HCT116 (cell line): ENCODE data around the gene SQSTM1. TPM values are rescaled to one million over a fixed set of nuclear protein-coding genes. Genes with fewer than 3 reads are reported as not detected.
A peak's percentile ranks its signal among the peaks of the same experiment; 100 is the strongest.

ENCODE experiments used
- ATAC-seq: fragments of 200-7000 bp; cut with Tn5 transposase; 2 replicates; pipeline ENCODE4 v1.9.1; 2020; ENCODE audit warnings: mild to moderate bottlenecking, moderate library complexity
- BruUV-seq: library from RNA; stranded (reverse); fragments of 400-500 nt; replicated peaks from 2 replicates; lab custom pipeline; 2021; lab: Mats Ljungman, UMichigan
- CTCF ChIA-PET: fragments of 300-600 bp; sonication (Branson Sonifier 250); formaldehyde crosslinking; loops from one replicate; lab custom pipeline; 2021; ENCODE audit warnings: antibody characterized with exemption; lab: Charles Lee
- POLR2A ChIA-PET: fragments of 300-600, 350-600 bp; sonication (Branson Sonifier 250); formaldehyde crosslinking; loops from one replicate; lab custom pipeline; 2021; ENCODE audit warnings: antibody characterized with exemption; lab: Charles Lee
- RAD21 ChIA-PET, 2 experiments: fragments of 300-600 bp; sonication (Branson Sonifier 250); formaldehyde crosslinking; loops; one replicate each; lab custom pipeline; 2023; ENCODE audit warnings: low total read pairs in 2 of 2; ENCODE audit not compliant: uncharacterized antibody in 2 of 2, unreplicated experiment in 2 of 2, low non-redundant PET in 1 of 2; lab: Charles Lee
- DNase-seq: peaks from one replicate; pipeline ENCODE4 v3.0.0-alpha.2; 2010; ENCODE audit warnings: low read depth, low spot score
- H2AFZ ChIP-seq: fragments of 200-600 bp; shearing (Covaris generic), sonication (generic); 2 replicates; pipeline ENCODE4 v1.6.1; 2017; ENCODE audit warnings: low read depth, mixed run types, mixed read lengths, antibody characterized with exemption, low read length; ENCODE audit not compliant: poor library complexity, severe bottlenecking
- H3K27ac ChIP-seq: 2 replicates; pipeline ENCODE4 v1.5.1; 2012; ENCODE audit warnings: low read depth, low read length
- H3K27me3 ChIP-seq: fragments of 200-600 bp; sonication (generic); 2 replicates; pipeline ENCODE4 v1.6.1; 2016; ENCODE audit warnings: mixed run types, low read length, mixed read lengths; ENCODE audit not compliant: insufficient read depth
- H3K36me3 ChIP-seq, 2 experiments: fragments of 200-500 bp in 1 of 2; fragments of 200-600 bp in 1 of 2; sonication (Bioruptor generic) in 1 of 2; sonication (generic) in 1 of 2; 2 replicates each; pipeline versions ENCODE4 v1.5.1 to v1.6.1; 2014 to 2016; ENCODE audit warnings: low read length in 2 of 2, inconsistent platforms in 1 of 2, mixed read lengths in 1 of 2, mixed run types in 1 of 2; ENCODE audit not compliant: insufficient read depth in 2 of 2, control insufficient read depth in 1 of 2
- H3K4me1 ChIP-seq, 2 experiments: fragments of 200-600 bp in 1 of 2; sonication (generic) in 1 of 2; 2 replicates each; pipeline versions ENCODE4 v1.5.1 to v1.6.1; 2012 to 2017; ENCODE audit warnings: low read length in 2 of 2, inconsistent platforms in 1 of 2, mild to moderate bottlenecking in 1 of 2, mixed read lengths in 1 of 2, mixed run types in 1 of 2, moderate library complexity in 1 of 2; ENCODE audit not compliant: insufficient read depth in 2 of 2, control insufficient read depth in 1 of 2
- H3K4me2 ChIP-seq: fragments of 200-600 bp; sonication (generic); 2 replicates; pipeline ENCODE4 v1.6.1; 2017; ENCODE audit warnings: mixed run types, low read length, mixed read lengths
- H3K4me3 ChIP-seq, 2 experiments: fragments of 200-600 bp in 1 of 2; sonication (generic) in 1 of 2; replicated peaks in 1 of 2; 2 replicates each; pipeline ENCODE4 v1.5.1; 2011 to 2016; ENCODE audit warnings: low read length in 2 of 2, control low read depth in 1 of 2, low read depth in 1 of 2, mild to moderate bottlenecking in 1 of 2, mixed read lengths in 1 of 2, mixed run types in 1 of 2
- H3K79me2 ChIP-seq: fragments of 200-600 bp; sonication (generic); 2 replicates; pipeline ENCODE4 v1.6.1; 2017; ENCODE audit warnings: mild to moderate bottlenecking, mixed run types, low read length, moderate library complexity, mixed read lengths; ENCODE audit not compliant: insufficient read depth
- H3K9ac ChIP-seq: fragments of 200-600 bp; sonication (generic); 2 replicates; pipeline ENCODE4 v1.6.1; 2016; ENCODE audit warnings: low read length, mixed read lengths
- H3K9me2 ChIP-seq: fragments of 200-600 bp; sonication (generic), shearing (Covaris generic); 2 replicates; pipeline ENCODE4 v1.6.1; 2017; ENCODE audit warnings: mixed run types, mild to moderate bottlenecking, moderate library complexity; ENCODE audit not compliant: insufficient read depth
- H3K9me3 ChIP-seq, 2 experiments: fragments of 200-500 bp in 1 of 2; fragments of 200-600 bp in 1 of 2; sonication (Bioruptor generic) in 1 of 2; sonication (generic) in 1 of 2; 2 replicates each; pipeline ENCODE4 v1.6.1; 2014 to 2017; ENCODE audit warnings: low read length in 2 of 2, mixed read lengths in 2 of 2, inconsistent platforms in 1 of 2, low read depth in 1 of 2, mild to moderate bottlenecking in 1 of 2, mixed run types in 1 of 2, moderate library complexity in 1 of 2; ENCODE audit not compliant: control insufficient read depth in 1 of 2, insufficient read depth in 1 of 2
- H4K20me1 ChIP-seq: fragments of 200-600 bp; sonication (generic), shearing (Covaris generic); 2 replicates; pipeline ENCODE4 v1.6.1; 2017; ENCODE audit warnings: mixed run types, mild to moderate bottlenecking, moderate library complexity; ENCODE audit not compliant: insufficient read depth
- CBX3 ChIP-seq: IDR thresholded peaks from 2 replicates; pipeline ENCODE4 v1.6.1; 2012; ENCODE audit warnings: low read depth
- ELF1 ChIP-seq: IDR thresholded peaks from 2 replicates; pipeline ENCODE4 v1.6.1; 2012; ENCODE audit warnings: low read depth, borderline replicate concordance
- EZH2 ChIP-seq: fragments of 200-600 bp; sonication (generic); IDR thresholded peaks from 2 replicates; pipeline ENCODE4 v1.6.1; 2017; ENCODE audit warnings: antibody characterized with exemption, mixed run types
- EZH2phosphoT487 ChIP-seq: fragments of 200-600 bp; IDR thresholded peaks from 2 replicates; pipeline ENCODE4 v1.6.1; 2018; ENCODE audit warnings: antibody characterized with exemption, borderline replicate concordance
- JUND ChIP-seq: IDR thresholded peaks from 2 replicates; pipeline ENCODE4 v1.6.1; 2012
- MAX ChIP-seq: IDR thresholded peaks from 2 replicates; pipeline ENCODE4 v1.6.1; 2012
- POLR2A ChIP-seq: IDR thresholded peaks from 2 replicates; pipeline ENCODE4 v1.7.0; 2011; ENCODE audit warnings: borderline replicate concordance; ENCODE audit not compliant: insufficient read depth, insufficient read length; ENCODE audit errors: extremely low read depth
- POLR2AphosphoS5 ChIP-seq: IDR thresholded peaks from 2 replicates; pipeline ENCODE4 v1.6.1; 2011; ENCODE audit warnings: mild to moderate bottlenecking, low read depth, low read length, moderate library complexity
- REST ChIP-seq: IDR thresholded peaks from 2 replicates; pipeline ENCODE4 v1.6.1; 2012; ENCODE audit warnings: low read depth
- SP1 ChIP-seq: IDR thresholded peaks from 2 replicates; pipeline ENCODE4 v1.6.1; 2012; ENCODE audit warnings: low read depth
- SRF ChIP-seq: IDR thresholded peaks from 2 replicates; pipeline ENCODE4 v1.6.1; 2012; ENCODE audit warnings: low read depth
- ZBTB33 ChIP-seq: IDR thresholded peaks from 2 replicates; pipeline ENCODE4 v1.6.1; 2011; ENCODE audit warnings: mild to moderate bottlenecking, low read length, moderate library complexity; ENCODE audit not compliant: insufficient replicate concordance; ENCODE audit errors: extremely low read depth
- ZFX ChIP-seq: fragments of 450-650 bp; IDR thresholded peaks from 2 replicates; pipeline ENCODE4 v1.6.1; 2017
- intact Hi-C: fragments of 100-400 bp; cut with micrococcal nuclease; formaldehyde crosslinking; loops from 2 replicates; pipeline ENCODE4 v1.10.0; 2022
- total RNA-seq: library from RNA; stranded (reverse); gene quantifications from one replicate; pipeline ENCODE4 v1.2.1, GENCODE V29; 2021; ENCODE audit not compliant: unreplicated experiment

Gene SQSTM1
- total RNA-seq, 1 experiment from 2014 or later: 299 TPM

- TF ChIP-seq CBX3 (no peak), ELF1 (no peak), JUND (no peak), EZH2phosphoT487 (no peak), POLR2A (no peak)
Observed at GRCh38 chr5:179820127-179820482, 600 bp upstream of the SQSTM1 start (continued).

- peaks cover 35 to 57% of the 10 kb centered on the region in 2 experiments for H3K4me1 ChIP-seq
- DNase-seq (peak; percentile 81), ATAC-seq (peak; percentile 71)
- H3K36me3 ChIP-seq: peaks cover 30 to 47% of the 10 kb centered on the region in 2 experiments; a peak in 3 of 4 replicates
- H3K27ac ChIP-seq: peak overlapping the region; percentile 99
- peak overlapping the region; percentile 76 to 87 for H3K4me3 ChIP-seq
- intact Hi-C loops: loop anchor here (2.0 kb wide), 2 partner anchors 15 to 37 kb away; partner anchors contain the start of genes MGAT4B and MRNIP
- TF ChIP-seq MAX (no peak), EZH2 (no peak), REST (no peak), SP1 (no peak), ZBTB33 (peak; percentile 39), ZFX (no peak), POLR2AphosphoS5 (peak; percentile 90), SRF (no peak), POLR2A (peak; percentile 65), JUND (no peak)
- ChIA-PET RAD21 (no interaction called here), CTCF (interaction anchor here (2.2 kb wide), 1 partner anchor 19 kb away, joined by 8 read pairs; no protein-coding TSS in a partner anchor), POLR2A (interaction anchor here (0.8 to 2.5 kb wide), 6 partner anchors 11 to 198 kb away, joined by 3 to 9 read pairs (median 4); partner anchors contain the start of genes HNRNPH1 and MAML1)
- peak overlapping the region; percentile 97 for H3K9ac ChIP-seq
- no TSS peak for BruUV-seq
- H3K9me2 ChIP-seq: no peaks in the 10 kb centered on the region
- H3K27me3 ChIP-seq: no peaks in the 10 kb centered on the region
- peaks cover 52% of the 10 kb centered on the region for H3K79me2 ChIP-seq
- H3K4me2 ChIP-seq: peak overlapping the region; percentile 94
- no peak overlapping the region for H2AFZ ChIP-seq
- no peaks in the 10 kb centered on the region for H3K9me3 ChIP-seq
- H4K20me1 ChIP-seq: peaks cover 12% of the 10 kb centered on the region; the same call in 1 of the 2 replicates
Observed at GRCh38 chr5:179821298-179822058, 773 bp downstream of the SQSTM1 start.
